MM.1S (cell line): ENCODE data around the gene TAP1.
"Not testable (repeated sequence)": the region's sequence is repeated elsewhere in the genome, so short reads cannot be mapped to it uniquely, and the experiment has no call there.

Experiments
- DNase-seq: peaks from one replicate; pipeline ENCODE4 v3.0.0-alpha.2; 2015
- H2AFZ ChIP-seq: fragments of 300-600 bp; sonication (generic); 2 replicates; pipeline ENCODE4 v1.6.0; 2016; ENCODE audit warnings: antibody characterized with exemption, low read length
- H3F3A ChIP-seq: fragments of 300-600 bp; sonication (generic); 2 replicates; pipeline ENCODE4 v1.6.1; 2016; ENCODE audit warnings: mild to moderate bottlenecking, antibody characterized with exemption, low read length, moderate library complexity, mixed read lengths; ENCODE audit not compliant: insufficient read depth
- H3K27ac ChIP-seq: fragments of 300-600 bp; sonication (generic); 2 replicates; pipeline ENCODE4 v1.5.1; 2016; ENCODE audit warnings: mild to moderate bottlenecking, low read length
- H3K27me3 ChIP-seq: fragments of 300-600 bp; sonication (generic); replicated peaks from 2 replicates; pipeline ENCODE4 v1.6.0; 2016; ENCODE audit warnings: low read length; ENCODE audit not compliant: insufficient read depth
- H3K36me3 ChIP-seq: fragments of 300-600 bp; sonication (generic); replicated peaks from 2 replicates; pipeline ENCODE4 v1.6.1; 2016; ENCODE audit warnings: mild to moderate bottlenecking, low read length, mixed read lengths; ENCODE audit not compliant: insufficient read depth
- H3K4me1 ChIP-seq: fragments of 300-600 bp; sonication (generic); 2 replicates; pipeline ENCODE4 v1.6.1; 2016; ENCODE audit warnings: low read length, mixed read lengths
- H3K4me2 ChIP-seq: fragments of 300-600 bp; sonication (generic); 2 replicates; pipeline ENCODE4 v1.6.0; 2016; ENCODE audit warnings: low read depth, low read length
- H3K4me3 ChIP-seq: fragments of 300-600 bp; sonication (generic); 2 replicates; pipeline ENCODE4 v1.5.1; 2016; ENCODE audit warnings: low read length, mixed read lengths
- H3K79me2 ChIP-seq: fragments of 300-600 bp; sonication (generic); 2 replicates; pipeline ENCODE4 v1.6.1; 2016; ENCODE audit warnings: mixed run types, low read length, mixed read lengths
- H3K9ac ChIP-seq: fragments of 300-600 bp; sonication (generic); 2 replicates; pipeline ENCODE4 v1.6.1; 2016; ENCODE audit warnings: low read length, mixed read lengths
- H3K9me2 ChIP-seq: fragments of 300-600 bp; sonication (generic); replicated peaks from 2 replicates; pipeline ENCODE4 v1.6.1; 2016; ENCODE audit warnings: mild to moderate bottlenecking, low read length, mixed read lengths; ENCODE audit not compliant: insufficient read depth
- H3K9me3 ChIP-seq: fragments of 300-600 bp; sonication (generic); replicated peaks from 2 replicates; pipeline ENCODE4 v1.6.1; 2016; ENCODE audit warnings: mild to moderate bottlenecking, low read length, mixed read lengths; ENCODE audit not compliant: insufficient read depth
- H4K20me1 ChIP-seq: fragments of 300-600 bp; sonication (generic); 2 replicates; pipeline ENCODE4 v1.6.1; 2016; ENCODE audit warnings: mild to moderate bottlenecking, low read length, moderate library complexity, mixed read lengths; ENCODE audit not compliant: insufficient read depth
- EZH2 ChIP-seq: fragments of 300-600 bp; sonication (generic); optimal IDR thresholded peaks from 2 replicates; pipeline ENCODE3; 2017; ENCODE audit warnings: low read depth, mild to moderate bottlenecking, antibody characterized with exemption, low read length, mixed read lengths
- EZH2phosphoT487 ChIP-seq: fragments of 300-600 bp; sonication (generic); IDR thresholded peaks from 2 replicates; pipeline ENCODE4 v1.6.1; 2018; ENCODE audit warnings: antibody characterized with exemption, low read length
- TF ChIP-seq, protein P1 (sequence below): fragments of 300-600 bp; sonication (generic); IDR thresholded peaks from 2 replicates; pipeline ENCODE4 v1.5.1; 2016; ENCODE audit warnings: antibody characterized with exemption, low read length, mixed read lengths

The TAP1 gene

DNA sequence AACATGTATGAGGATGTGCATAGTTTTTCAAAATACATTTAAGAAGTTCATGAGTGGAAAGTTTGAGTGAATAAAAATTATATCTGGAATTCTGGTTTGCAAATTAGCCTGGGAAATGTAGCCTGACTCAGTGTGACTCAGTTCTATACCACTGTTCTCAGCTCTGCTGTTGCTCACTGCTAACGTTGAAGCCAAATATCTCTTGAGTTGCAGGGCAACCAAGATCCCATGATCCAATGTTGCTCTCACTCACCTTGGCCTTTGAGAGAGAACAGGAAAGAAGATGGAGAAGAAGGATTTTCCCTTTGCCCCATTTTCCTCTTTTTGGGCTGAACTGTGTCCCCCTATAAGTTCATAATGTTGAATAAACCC, 29.4 kb upstream of the TAP1 start:
- no peak overlapping the region for H3K9ac ChIP-seq

DNA sequence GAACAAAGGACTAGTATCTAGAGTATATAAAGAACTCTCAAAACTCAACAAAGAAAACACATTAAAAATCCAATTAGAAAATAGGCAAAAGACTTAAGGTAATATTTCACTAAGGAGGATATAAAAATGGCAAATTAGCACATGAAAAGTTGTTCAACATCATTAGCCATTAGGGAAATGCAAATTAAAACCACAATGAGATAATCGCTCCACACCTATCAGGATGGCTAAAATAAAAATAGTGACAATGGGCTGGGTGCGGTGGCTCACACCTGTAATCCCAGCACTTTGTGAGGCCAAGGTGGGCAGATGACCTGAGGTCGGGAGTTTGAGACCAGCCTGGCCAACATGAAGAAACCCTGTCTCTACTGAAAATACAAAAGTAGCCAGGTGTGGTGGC, 27.5 kb upstream of the TAP1 start:
- not testable (repeated sequence) for H3K9ac ChIP-seq, H4K20me1 ChIP-seq, H3K9me2 ChIP-seq, DNase-seq, H3K9me3 ChIP-seq, H3K27ac ChIP-seq, H3K36me3 ChIP-seq, H3K79me2 ChIP-seq, H3K4me2 ChIP-seq, H3K4me1 ChIP-seq, H3F3A ChIP-seq, H3K27me3 ChIP-seq, H3K4me3 ChIP-seq, H2AFZ ChIP-seq

More for the DNA sequence above, 29.4 kb upstream of the TAP1 start:
- Histone ChIP-seq H3K79me2 (no peaks in the 10 kb centered on the region), H3K9me2 (no peaks in the 10 kb centered on the region), H4K20me1 (no peaks in the 10 kb centered on the region), H3K4me2 (no peak overlapping the region), H3F3A (no peaks in the 10 kb centered on the region), H2AFZ (no peak overlapping the region), H3K9me3 (no peaks in the 10 kb centered on the region), H3K27me3 (peaks cover 7% of the 10 kb centered on the region), H3K36me3 (no peaks in the 10 kb centered on the region), H3K4me3 (no peak overlapping the region), H3K27ac (no peak overlapping the region), H3K4me1 (0 out of 2 replicates have a peak, but pooled peaks cover 4% of the 10 kb centered on the region)
- DNase-seq = no peak
- TF ChIP-seq EZH2 = no peak
- no peak for TF ChIP-seq EZH2phosphoT487

DNA sequence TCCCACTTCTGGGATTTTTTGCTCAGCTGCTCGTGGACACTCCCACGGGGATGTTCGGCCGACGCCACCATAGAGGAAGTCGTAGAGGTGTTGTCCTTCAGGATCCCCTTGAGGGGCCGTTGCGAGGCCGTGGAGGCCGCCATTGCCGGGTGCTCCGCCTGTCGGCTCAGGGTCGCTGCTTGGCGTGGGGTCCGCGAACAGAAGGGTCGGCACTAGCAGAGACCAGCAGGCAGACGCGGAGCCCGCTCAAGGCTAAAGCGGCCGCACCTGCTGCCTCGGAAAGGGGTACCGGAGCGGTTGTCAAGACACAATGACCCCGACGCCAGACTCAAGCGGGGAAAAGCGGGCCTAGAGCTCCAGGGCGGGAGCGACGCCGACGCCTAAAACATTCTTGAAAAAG, 26.2 kb upstream of the TAP1 start:
- Histone ChIP-seq H3K4me3 (no peak overlapping the region), H3K27me3 (peaks cover 7% of the 10 kb centered on the region), H3K4me1 (0 out of 2 replicates have a peak, but pooled peaks cover 4% of the 10 kb centered on the region), H4K20me1 (no peaks in the 10 kb centered on the region), H3F3A (no peaks in the 10 kb centered on the region), H3K9me2 (no peaks in the 10 kb centered on the region), H3K79me2 (no peaks in the 10 kb centered on the region), H3K27ac (no peak overlapping the region), H3K9ac (no peak overlapping the region), H2AFZ (no peak overlapping the region), H3K36me3 (no peaks in the 10 kb centered on the region), H3K9me3 (no peaks in the 10 kb centered on the region), H3K4me2 (no peak overlapping the region)
- no peak for DNase-seq
- no peak for TF ChIP-seq EZH2
- TF ChIP-seq, protein P1, sequence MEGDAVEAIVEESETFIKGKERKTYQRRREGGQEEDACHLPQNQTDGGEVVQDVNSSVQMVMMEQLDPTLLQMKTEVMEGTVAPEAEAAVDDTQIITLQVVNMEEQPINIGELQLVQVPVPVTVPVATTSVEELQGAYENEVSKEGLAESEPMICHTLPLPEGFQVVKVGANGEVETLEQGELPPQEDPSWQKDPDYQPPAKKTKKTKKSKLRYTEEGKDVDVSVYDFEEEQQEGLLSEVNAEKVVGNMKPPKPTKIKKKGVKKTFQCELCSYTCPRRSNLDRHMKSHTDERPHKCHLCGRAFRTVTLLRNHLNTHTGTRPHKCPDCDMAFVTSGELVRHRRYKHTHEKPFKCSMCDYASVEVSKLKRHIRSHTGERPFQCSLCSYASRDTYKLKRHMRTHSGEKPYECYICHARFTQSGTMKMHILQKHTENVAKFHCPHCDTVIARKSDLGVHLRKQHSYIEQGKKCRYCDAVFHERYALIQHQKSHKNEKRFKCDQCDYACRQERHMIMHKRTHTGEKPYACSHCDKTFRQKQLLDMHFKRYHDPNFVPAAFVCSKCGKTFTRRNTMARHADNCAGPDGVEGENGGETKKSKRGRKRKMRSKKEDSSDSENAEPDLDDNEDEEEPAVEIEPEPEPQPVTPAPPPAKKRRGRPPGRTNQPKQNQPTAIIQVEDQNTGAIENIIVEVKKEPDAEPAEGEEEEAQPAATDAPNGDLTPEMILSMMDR = no peak
- TF ChIP-seq EZH2phosphoT487 = no peak

DNA sequence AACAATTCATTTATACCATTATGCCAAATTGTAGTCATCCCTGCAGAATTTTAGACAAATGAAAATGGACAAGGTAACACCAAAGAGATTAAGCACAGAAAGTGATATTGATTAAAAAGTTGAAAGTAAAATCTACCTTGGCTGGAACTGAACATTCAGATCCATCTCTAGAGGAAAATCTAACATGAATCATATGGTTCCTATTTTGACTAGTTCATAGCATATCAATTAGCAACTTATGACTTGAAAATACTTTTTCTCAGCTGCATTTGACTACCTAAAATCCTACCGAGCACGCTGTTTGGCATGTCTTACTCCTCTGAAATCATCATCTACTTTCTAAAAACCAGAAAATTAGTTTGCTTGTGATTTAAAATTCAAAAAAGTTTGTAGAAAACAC, 23.1 kb upstream of the TAP1 start:
- H3K9me2 ChIP-seq = no peaks in the 10 kb centered on the region
- H3K4me2 ChIP-seq = no peak overlapping the region
- H2AFZ ChIP-seq = no peak overlapping the region
- H3K36me3 ChIP-seq = no peaks in the 10 kb centered on the region
- no peak for DNase-seq
- H3K79me2 ChIP-seq = no peaks in the 10 kb centered on the region
- no peak overlapping the region for H3K27ac ChIP-seq
- H3K27me3 ChIP-seq = no peaks in the 10 kb centered on the region; the same call in 1 of the 2 replicates
- H4K20me1 ChIP-seq = no peaks in the 10 kb centered on the region
- no peak overlapping the region for H3K4me3 ChIP-seq
- no peaks in the 10 kb centered on the region for H3K9me3 ChIP-seq
- H3K9ac ChIP-seq = no peak overlapping the region
- H3F3A ChIP-seq = no peaks in the 10 kb centered on the region
- 0 out of 2 replicates have a peak, but pooled peaks cover 4% of the 10 kb centered on the region for H3K4me1 ChIP-seq
- no peak for TF ChIP-seq EZH2phosphoT487
- TF ChIP-seq, protein P1 = no peak
- no peak for TF ChIP-seq EZH2

DNA sequence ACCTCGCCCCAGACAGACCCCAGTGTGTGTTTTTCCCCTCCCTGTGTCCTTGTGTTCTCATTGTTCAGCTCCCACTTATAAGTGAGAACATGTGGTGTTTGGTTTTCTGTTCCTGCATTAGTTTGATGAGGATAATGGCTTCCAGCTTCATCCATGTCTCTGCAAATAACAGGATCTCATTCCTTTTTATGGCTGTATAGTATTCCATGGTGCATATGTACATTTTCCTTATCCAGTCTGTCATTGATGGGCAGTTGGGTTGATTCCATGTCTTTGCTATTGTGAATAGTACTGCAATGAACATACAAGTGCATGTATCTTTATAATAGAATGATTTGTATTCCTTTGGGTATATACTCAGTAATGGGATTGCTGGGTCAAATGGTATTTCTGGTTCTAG, 20.4 kb upstream of the TAP1 start:
- not testable (repeated sequence) for H3F3A ChIP-seq, H3K4me3 ChIP-seq, H3K9ac ChIP-seq, H3K79me2 ChIP-seq, H3K27me3 ChIP-seq, H3K9me2 ChIP-seq, H3K4me2 ChIP-seq, H4K20me1 ChIP-seq, H3K27ac ChIP-seq, H3K9me3 ChIP-seq, H3K4me1 ChIP-seq, DNase-seq, H3K36me3 ChIP-seq, H2AFZ ChIP-seq
